Endodermal cell (in vitro differentiated cells): ENCODE data around the gene C8B. TPM values are rescaled to one million over a fixed set of nuclear protein-coding genes. Genes with fewer than 3 reads are reported as not detected.

ENCODE experiments used
- DNase-seq: peaks from one replicate; pipeline ENCODE4 v3.0.0-alpha.2; 2017
- H3K27ac ChIP-seq: 2 replicates; pipeline ENCODE4 v1.5.1; 2013; ENCODE audit warnings: mild to moderate bottlenecking, low read depth, low read length, moderate library complexity
- H3K27me3 ChIP-seq: 2 replicates; pipeline ENCODE4 v1.6.1; 2013; ENCODE audit warnings: mild to moderate bottlenecking, low read length, moderate library complexity; ENCODE audit not compliant: insufficient read depth, control insufficient read depth, poor library complexity, severe bottlenecking
- H3K36me3 ChIP-seq: 2 replicates; pipeline ENCODE4 v1.7.0; 2013; ENCODE audit warnings: mild to moderate bottlenecking, low read length, moderate library complexity; ENCODE audit not compliant: control insufficient read depth, insufficient read depth
- H3K4me1 ChIP-seq: one replicate; pipeline ENCODE4 v1.7.0; 2013; ENCODE audit warnings: low read length; ENCODE audit not compliant: control insufficient read depth, insufficient read depth
- H3K4me3 ChIP-seq: 2 replicates; pipeline ENCODE4 v1.5.1; 2013; ENCODE audit warnings: mild to moderate bottlenecking, low read length, moderate library complexity
- H3K9ac ChIP-seq: 2 replicates; pipeline ENCODE4 v1.6.1; 2013; ENCODE audit warnings: mild to moderate bottlenecking, low read length, moderate library complexity; ENCODE audit not compliant: poor library complexity, severe bottlenecking; ENCODE audit errors: extremely low read depth
- H3K9me3 ChIP-seq: 2 replicates; pipeline ENCODE4 v1.6.1; 2013; ENCODE audit warnings: mild to moderate bottlenecking, low read length, moderate library complexity; ENCODE audit not compliant: control insufficient read depth
- H3K27ac Mint-ChIP-seq: 2 replicates; pipeline ENCODE4 v1.8.0; 2020; ENCODE audit warnings: mixed read lengths
- H3K27me3 Mint-ChIP-seq: 2 replicates; pipeline ENCODE4 v1.8.0; 2021; ENCODE audit warnings: mild to moderate bottlenecking, mixed read lengths; ENCODE audit not compliant: insufficient read depth
- H3K36me3 Mint-ChIP-seq: 2 replicates; pipeline ENCODE4 v1.8.0; 2020; ENCODE audit warnings: low read depth, mixed read lengths
- H3K4me1 Mint-ChIP-seq: 2 replicates; pipeline ENCODE4 v1.8.0; 2020; ENCODE audit warnings: mixed read lengths
- H3K4me3 Mint-ChIP-seq: 2 replicates; pipeline ENCODE4 v1.8.0; 2020; ENCODE audit warnings: mild to moderate bottlenecking, moderate library complexity, mixed read lengths
- H3K9me3 Mint-ChIP-seq: 2 replicates; pipeline ENCODE4 v1.8.0; 2020; ENCODE audit warnings: mild to moderate bottlenecking, mixed read lengths
- CTCF ChIP-seq: fragments of 200-600 bp; sonication (generic); conservative IDR thresholded peaks from 2 replicates; pipeline ENCODE4 v1.5.0; 2021; ENCODE audit warnings: antibody characterized with exemption, mild to moderate bottlenecking
- WGBS, 2 experiments: methylation state at CpG; one replicate each; pipeline versions ENCODE4 v1.1.5 to v1.1.7; 2013; ENCODE audit warnings: missing lambda C conversion rate in 2 of 2, mixed read lengths in 1 of 2; ENCODE audit not compliant: insufficient coverage in 1 of 2, insufficient read length in 1 of 2; 5-methylcytosine and 5-hydroxymethylcytosine counted together
- total RNA-seq, 2 donors: library from RNA; stranded (reverse); fragmentation: NEBNext Ultra II Directional in 1 of 2; extraction: Animal tissue kit (Norgen Biotek cat#: 25700) in 1 of 2; gene quantifications; 2 replicates in 1 of 2; 3 replicates in 1 of 2; pipeline ENCODE4 v1.2.1, GENCODE V29; 2021

The C8B gene
- total RNA-seq, 2 donors from 2014 or later = not detected

GRCh38 chr1:56975446-56975845, 9.6 kb upstream of the C8B start:
- 85 to 91% methylated on average over 3 to 4 of the region's 4 CpGs for WGBS, 2 experiments

GRCh38 chr1:56973923-56974742, 8.3 kb upstream of the C8B start:
- H3K9me3 Mint-ChIP-seq = no peaks in the 10 kb centered on the region
- H3K27me3 Mint-ChIP-seq = peaks cover 37% of the 10 kb centered on the region
- 81 to 100% methylated on average over 3 to 5 of the region's 5 CpGs for WGBS, 2 experiments

More at GRCh38 chr1:56975446-56975845, 9.6 kb upstream of the C8B start:
- no peaks in the 10 kb centered on the region for H3K9me3 Mint-ChIP-seq
- H3K27ac ChIP-seq = no peak overlapping the region
- peaks cover 40% of the 10 kb centered on the region for H3K27me3 Mint-ChIP-seq
- no peaks in the 10 kb centered on the region for H3K36me3 ChIP-seq
- no peaks in the 10 kb centered on the region for H3K36me3 Mint-ChIP-seq
- no peak overlapping the region for H3K4me3 Mint-ChIP-seq
- H3K4me3 ChIP-seq = no peak overlapping the region
- H3K4me1 Mint-ChIP-seq = peaks cover 3% of the 10 kb centered on the region
- no peak for TF ChIP-seq CTCF
- no peak overlapping the region for H3K9ac ChIP-seq
- H3K27me3 ChIP-seq = peaks cover 27% of the 10 kb centered on the region
- no peaks in the 10 kb centered on the region for H3K9me3 ChIP-seq
- no peak for DNase-seq
- no peaks in the 10 kb centered on the region for H3K4me1 ChIP-seq
- H3K27ac Mint-ChIP-seq = no peak overlapping the region

GRCh38 chr1:56972976-56973375, 7.2 kb upstream of the C8B start:
- H3K4me1 Mint-ChIP-seq = peaks cover 7% of the 10 kb centered on the region
- peaks cover 35% of the 10 kb centered on the region for H3K27me3 Mint-ChIP-seq
- no peak overlapping the region for H3K27ac ChIP-seq
- no peak overlapping the region for H3K4me3 ChIP-seq
- no peak overlapping the region for H3K9ac ChIP-seq
- no peak for TF ChIP-seq CTCF
- H3K27ac Mint-ChIP-seq = no peak overlapping the region
- H3K9me3 Mint-ChIP-seq = no peaks in the 10 kb centered on the region
- H3K9me3 ChIP-seq = peaks cover 7% of the 10 kb centered on the region
- H3K4me3 Mint-ChIP-seq = no peak overlapping the region
- no peak for DNase-seq
- no peaks in the 10 kb centered on the region for H3K36me3 ChIP-seq
- H3K27me3 ChIP-seq = peaks cover 20% of the 10 kb centered on the region
- H3K4me1 ChIP-seq = no peaks in the 10 kb centered on the region
- H3K36me3 Mint-ChIP-seq = no peaks in the 10 kb centered on the region
- 69% methylated on average over 1 of the region's 1 CpG; no CpG with 5 or more reads in 1 of the 2 experiments for WGBS, 2 experiments

More at GRCh38 chr1:56973923-56974742, 8.3 kb upstream of the C8B start:
- Histone ChIP-seq H3K27me3 (peaks cover 20% of the 10 kb centered on the region), H3K27ac (no peak overlapping the region), H3K9ac (no peak overlapping the region), H3K9me3 (peaks cover 2% of the 10 kb centered on the region), H3K36me3 (no peaks in the 10 kb centered on the region), H3K4me3 (no peak overlapping the region), H3K4me1 (no peaks in the 10 kb centered on the region)
- Mint-ChIP-seq H3K4me1 (peaks cover 4% of the 10 kb centered on the region), H3K27ac (no peak overlapping the region), H3K36me3 (no peaks in the 10 kb centered on the region), H3K4me3 (no peak overlapping the region)
- no peak for TF ChIP-seq CTCF
- DNase-seq = no peak
